Rectal smooth muscle tissue (tissue), 1 donor: ENCODE measurements around the gene B3GALT5.
A peak's percentile ranks its signal among the peaks of the same experiment; 100 is the strongest.
"Not testable (repeated sequence)": the region's sequence is repeated elsewhere in the genome, so short reads cannot be mapped to it uniquely, and the experiment has no call there.

Source experiments
- H3K27ac ChIP-seq: one replicate; pipeline ENCODE4 v1.7.0; 2013; ENCODE audit warnings: low read depth, low read length, inconsistent platforms
- H3K27me3 ChIP-seq: one replicate; pipeline ENCODE4 v1.7.0; 2013; ENCODE audit warnings: low read length; ENCODE audit not compliant: control insufficient read depth, insufficient read depth
- H3K36me3 ChIP-seq: one replicate; pipeline ENCODE4 v1.7.0; 2013; ENCODE audit warnings: low read length; ENCODE audit not compliant: control insufficient read depth, insufficient read depth
- H3K4me1 ChIP-seq: one replicate; pipeline ENCODE4 v1.7.0; 2013; ENCODE audit warnings: low read length; ENCODE audit not compliant: control insufficient read depth, insufficient read depth
- H3K4me3 ChIP-seq: one replicate; pipeline ENCODE4 v1.7.0; 2013; ENCODE audit warnings: low read length
- H3K9ac ChIP-seq: one replicate; pipeline ENCODE4 v1.7.0; 2013; ENCODE audit warnings: low read length

The B3GALT5 gene, protein sequence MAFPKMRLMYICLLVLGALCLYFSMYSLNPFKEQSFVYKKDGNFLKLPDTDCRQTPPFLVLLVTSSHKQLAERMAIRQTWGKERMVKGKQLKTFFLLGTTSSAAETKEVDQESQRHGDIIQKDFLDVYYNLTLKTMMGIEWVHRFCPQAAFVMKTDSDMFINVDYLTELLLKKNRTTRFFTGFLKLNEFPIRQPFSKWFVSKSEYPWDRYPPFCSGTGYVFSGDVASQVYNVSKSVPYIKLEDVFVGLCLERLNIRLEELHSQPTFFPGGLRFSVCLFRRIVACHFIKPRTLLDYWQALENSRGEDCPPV

DNA sequence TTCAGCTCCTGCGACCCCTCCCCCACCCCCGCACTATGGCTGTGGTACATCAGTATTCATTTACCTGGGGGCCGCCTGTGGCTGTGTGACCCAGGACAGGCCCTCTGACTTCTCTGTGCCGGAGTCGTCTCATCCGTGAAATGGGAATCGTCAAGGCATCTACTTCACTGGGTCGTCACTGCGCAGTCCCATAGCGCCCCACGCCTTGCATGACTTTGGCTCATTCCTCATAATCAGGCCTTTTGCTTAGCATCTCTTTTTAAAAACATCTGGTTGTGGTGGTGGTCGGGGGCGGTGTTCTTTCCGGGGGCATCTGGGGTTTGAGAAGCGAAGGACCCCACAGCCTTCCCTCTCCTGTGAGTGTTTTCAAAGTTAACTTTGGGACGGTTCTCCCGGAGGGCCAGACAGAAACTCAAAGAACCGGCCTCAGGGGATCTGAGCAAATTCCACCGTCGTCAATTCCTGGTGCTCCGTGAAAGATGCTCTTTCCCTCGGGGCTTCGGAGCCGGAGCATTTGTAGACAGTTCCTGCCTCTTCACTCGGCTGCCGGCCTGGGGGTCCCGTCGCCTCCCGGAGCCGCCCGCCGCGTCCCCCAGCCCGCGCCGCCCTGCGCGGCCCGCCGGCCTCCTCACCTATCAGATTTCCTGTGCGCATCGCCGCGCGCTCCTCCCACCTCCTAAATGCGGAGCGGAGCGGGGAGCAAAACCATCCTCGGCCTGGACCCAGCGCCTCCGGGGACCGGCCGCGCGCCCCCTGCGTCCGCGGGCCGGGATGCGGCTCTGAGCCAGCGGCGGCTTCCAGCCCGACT, at the start of gene B3GALT5:
B3GALT5 (plus strand) TSS at position 708 of the 808 bp plus-strand sequence. CDS start 47,620 bp downstream, outside the sequence.
- Histone ChIP-seq H3K9ac (no peak within 1 kb of the TSS), H3K36me3 (no peaks in the 10 kb centered on the region), H3K4me3 (peak within 1 kb of the TSS; percentile 43), H3K27ac (no peak within 1 kb of the TSS), H3K4me1 (no peaks in the 10 kb centered on the region), H3K27me3 (no peaks in the 10 kb centered on the region)

DNA sequence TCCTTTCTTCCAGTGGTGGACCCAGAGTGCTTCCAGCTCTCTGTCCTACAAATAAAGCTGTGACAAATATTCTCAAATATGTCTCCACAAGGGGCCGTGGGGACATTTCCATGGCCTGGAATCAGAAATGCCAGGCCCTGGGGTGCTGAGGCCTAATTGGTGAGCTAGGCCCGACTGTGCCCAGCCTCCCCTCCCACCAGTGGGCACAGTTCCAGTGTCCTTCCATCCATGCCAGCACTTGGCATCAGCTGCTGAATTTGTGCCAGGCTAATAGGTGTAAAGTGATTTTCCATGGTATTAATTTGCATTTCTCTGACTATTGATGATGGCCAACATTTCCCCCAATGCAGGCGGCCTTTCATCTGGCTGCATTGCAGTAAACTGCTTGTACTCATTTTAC, 48.5 kb upstream of the B3GALT5 start:
- no peak overlapping the region for H3K27ac ChIP-seq
- H3K4me1 ChIP-seq, result no peaks in the 10 kb centered on the region

DNA sequence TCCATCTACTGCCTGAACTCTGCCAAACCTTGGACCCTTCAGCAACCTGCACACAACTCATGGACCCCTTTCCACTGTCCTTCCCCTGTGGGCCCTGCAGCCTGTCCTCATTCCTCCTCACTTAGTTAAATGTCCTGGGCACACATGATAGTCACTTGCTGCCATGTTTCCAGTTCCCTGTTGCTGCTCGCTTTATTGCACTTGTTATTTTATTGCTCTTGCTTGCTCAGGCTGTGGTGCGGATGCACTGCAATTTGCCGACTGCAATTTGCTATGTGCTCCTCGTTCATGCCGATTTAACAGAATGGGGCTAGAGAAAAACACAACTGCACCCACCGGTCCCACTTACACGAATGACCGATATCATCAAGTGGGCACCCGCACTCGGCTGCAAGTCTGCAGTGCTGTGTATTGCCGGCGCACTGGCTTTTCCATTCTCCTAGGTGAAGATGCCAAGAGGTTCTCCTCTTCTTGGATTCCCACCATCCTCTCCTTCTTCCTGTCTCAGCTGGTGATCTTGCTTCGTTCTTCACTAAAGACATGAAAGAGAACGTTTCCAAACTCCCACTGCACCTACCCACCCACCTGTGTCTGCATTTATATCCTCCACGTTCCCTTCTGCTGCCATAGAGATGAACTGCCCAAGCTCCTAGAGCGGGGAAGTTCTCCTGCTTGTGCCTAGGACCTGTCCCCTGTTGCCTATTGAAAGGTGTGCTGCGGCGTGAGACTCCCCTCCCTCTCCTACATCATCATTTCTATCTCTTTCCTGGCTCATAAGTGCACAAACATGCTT, 45.4 kb upstream of the B3GALT5 start:
- H3K27me3 ChIP-seq, result no peaks in the 10 kb centered on the region
- no peak overlapping the region for H3K9ac ChIP-seq
- H3K27ac ChIP-seq, result no peak overlapping the region

More for the DNA sequence above, 48.5 kb upstream of the B3GALT5 start:
- H3K27me3 ChIP-seq, result no peaks in the 10 kb centered on the region
- H3K4me3 ChIP-seq, result no peak overlapping the region
- H3K36me3 ChIP-seq, result no peaks in the 10 kb centered on the region
- H3K9ac ChIP-seq, result no peak overlapping the region

DNA sequence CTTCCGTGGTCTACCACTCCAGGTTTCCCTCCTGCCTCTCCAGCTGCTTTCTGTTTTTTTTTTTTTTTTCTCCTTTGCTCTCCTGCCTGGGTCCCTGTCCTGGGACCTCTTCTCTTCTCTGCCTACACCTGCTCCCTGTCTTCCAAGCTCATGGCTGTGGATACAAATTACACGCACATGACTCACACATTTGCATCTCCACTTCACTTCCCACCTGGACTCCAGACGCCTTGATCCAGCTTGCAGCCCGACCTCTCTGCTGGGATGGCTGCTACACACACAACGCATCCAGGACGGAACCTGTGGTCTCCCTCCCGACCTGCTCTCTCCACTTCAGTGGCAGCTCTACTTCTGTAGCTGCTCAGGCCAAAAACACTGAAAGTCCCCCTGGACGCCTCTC, 44.4 kb upstream of the B3GALT5 start:
- Histone ChIP-seq H3K4me3 (no peak overlapping the region), H3K9ac (no peak overlapping the region), H3K4me1 (no peaks in the 10 kb centered on the region), H3K27ac (no peak overlapping the region), H3K36me3 (no peaks in the 10 kb centered on the region), H3K27me3 (no peaks in the 10 kb centered on the region)

More for the DNA sequence above, 45.4 kb upstream of the B3GALT5 start:
- no peaks in the 10 kb centered on the region for H3K4me1 ChIP-seq
- no peak overlapping the region for H3K4me3 ChIP-seq
- no peaks in the 10 kb centered on the region for H3K36me3 ChIP-seq

DNA sequence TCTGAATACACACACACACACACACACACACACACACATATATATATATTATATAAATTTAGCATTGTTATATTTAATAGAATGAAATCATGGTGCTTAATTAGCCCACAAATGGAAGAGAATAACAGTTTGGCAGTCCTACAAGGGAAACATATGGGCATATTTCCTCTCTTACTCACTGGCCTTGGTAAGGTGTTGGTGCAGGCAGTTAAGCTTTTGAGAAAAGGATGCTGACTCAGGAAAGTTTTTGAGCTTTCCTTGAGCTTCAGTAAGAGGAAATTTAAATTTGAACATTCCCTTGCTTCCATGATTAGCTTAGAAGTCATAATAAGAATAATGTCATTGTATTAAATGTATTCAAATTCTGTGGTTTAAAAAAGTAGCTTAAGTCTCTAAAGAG, 37.0 kb upstream of the B3GALT5 start:
- H3K4me3 ChIP-seq, result no peak overlapping the region
- no peaks in the 10 kb centered on the region for H3K27me3 ChIP-seq
- no peaks in the 10 kb centered on the region for H3K36me3 ChIP-seq
- no peaks in the 10 kb centered on the region for H3K4me1 ChIP-seq
- H3K27ac ChIP-seq, result no peak overlapping the region
- H3K9ac ChIP-seq, result no peak overlapping the region

DNA sequence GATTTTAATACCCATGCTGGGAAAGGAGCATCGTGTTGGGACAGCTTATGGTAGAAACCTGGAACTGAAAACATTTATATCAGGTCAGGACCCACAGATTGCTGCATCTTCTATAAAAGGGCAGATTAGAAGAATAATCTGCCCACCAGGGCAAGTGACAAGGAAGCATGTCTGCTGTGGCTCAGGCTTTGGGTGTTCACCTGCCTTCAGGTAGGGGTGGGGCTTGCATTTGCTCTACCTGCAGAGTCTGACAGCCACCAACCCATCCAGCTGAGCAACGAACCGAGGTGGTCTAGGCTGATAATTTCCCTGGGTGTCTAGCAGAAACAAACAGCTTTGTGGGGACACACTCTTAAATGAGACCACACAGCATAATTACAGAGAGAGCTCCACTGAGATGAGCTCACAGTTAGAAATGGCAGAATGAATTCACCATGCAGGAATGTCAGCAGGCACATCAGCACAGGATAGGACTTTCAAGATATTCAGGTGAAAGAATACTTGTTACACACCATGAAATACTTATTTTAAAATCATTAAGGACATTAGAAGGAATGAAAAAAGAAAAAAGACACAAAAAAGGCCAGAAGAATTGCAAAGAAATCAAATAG, 36.1 kb upstream of the B3GALT5 start:
- H3K4me1 ChIP-seq, result no peaks in the 10 kb centered on the region
- H3K9ac ChIP-seq, result no peak overlapping the region
- H3K27me3 ChIP-seq, result no peaks in the 10 kb centered on the region
- H3K27ac ChIP-seq, result no peak overlapping the region
- H3K4me3 ChIP-seq, result no peak overlapping the region
- H3K36me3 ChIP-seq, result no peaks in the 10 kb centered on the region

DNA sequence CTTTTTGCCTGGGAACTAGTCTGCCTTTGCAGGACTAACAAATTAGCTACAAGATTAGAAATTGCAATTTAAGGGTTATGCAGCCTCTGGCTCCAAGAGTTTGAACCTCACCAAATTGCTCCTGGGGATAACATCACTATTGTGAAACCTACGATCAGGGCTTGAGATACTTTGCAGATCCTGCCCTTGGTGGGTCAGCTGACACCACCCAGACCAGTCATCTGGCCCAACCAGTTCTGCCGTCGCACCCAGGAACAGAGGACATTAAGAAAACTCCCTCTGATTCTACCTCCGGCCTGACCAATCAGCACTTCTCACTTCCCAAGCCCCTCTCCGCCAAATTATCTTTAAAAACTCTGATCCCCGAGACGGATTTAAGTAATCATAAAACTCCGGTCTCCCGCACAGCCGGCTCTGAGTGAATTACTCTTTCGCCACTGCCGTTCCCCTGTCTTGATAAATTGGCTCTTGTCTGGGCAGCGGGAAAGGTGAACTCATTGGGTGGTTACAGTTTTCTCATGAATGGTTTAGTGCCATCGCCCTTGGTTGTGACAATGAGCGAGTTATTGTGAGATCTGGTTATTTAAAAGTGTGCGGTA, 32.9 kb upstream of the B3GALT5 start:
- Histone ChIP-seq H3K36me3 (no peaks in the 10 kb centered on the region), H3K9ac (no peak overlapping the region), H3K4me3 (no peak overlapping the region), H3K27me3 (no peaks in the 10 kb centered on the region), H3K27ac (no peak overlapping the region), H3K4me1 (no peaks in the 10 kb centered on the region)

DNA sequence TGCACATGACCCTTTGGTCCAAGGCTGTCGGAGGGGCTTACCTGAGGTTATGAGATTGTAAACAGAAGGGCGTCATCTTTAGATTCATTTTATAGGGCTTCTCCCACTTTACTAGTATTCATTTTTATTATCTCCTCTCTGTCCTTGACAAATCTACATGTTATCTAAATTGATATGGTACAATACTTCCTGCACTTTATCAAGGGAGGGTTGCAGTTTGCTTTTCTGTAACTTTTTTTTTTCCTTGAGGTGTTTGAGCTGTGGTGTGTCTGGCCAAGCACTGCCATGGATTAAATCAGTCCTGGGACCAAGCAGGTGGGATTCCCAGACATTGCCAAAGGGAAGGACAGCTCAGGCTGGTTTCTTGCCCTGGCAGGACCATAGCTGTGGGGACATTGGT, 32.0 kb upstream of the B3GALT5 start:
- Histone ChIP-seq H3K4me3 (no peak overlapping the region), H3K9ac (no peak overlapping the region), H3K36me3 (no peaks in the 10 kb centered on the region), H3K27me3 (no peaks in the 10 kb centered on the region), H3K27ac (no peak overlapping the region), H3K4me1 (no peaks in the 10 kb centered on the region)

DNA sequence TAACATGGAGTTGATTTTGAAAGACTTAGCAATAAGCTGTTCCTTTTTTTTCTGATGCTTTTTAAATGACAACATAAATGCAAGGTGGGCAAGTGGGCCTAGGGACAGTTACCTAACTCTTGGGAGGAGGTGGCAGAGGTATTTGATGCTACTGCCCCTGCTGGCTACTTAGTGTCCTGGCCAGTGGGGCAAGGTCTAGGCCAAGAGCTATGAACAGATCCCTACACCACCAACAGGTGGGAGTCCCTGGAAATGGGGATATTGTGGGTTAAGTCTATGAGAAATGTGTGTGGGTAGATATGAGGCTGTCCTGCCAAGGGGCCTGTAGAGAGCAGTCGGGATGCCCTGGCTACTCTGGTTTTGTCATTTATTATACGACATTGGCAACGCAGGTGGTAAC, 31.3 kb upstream of the B3GALT5 start:
- H3K4me1 ChIP-seq, result no peaks in the 10 kb centered on the region
- no peak overlapping the region for H3K4me3 ChIP-seq
- no peak overlapping the region for H3K27ac ChIP-seq
- no peaks in the 10 kb centered on the region for H3K27me3 ChIP-seq
- H3K36me3 ChIP-seq, result no peaks in the 10 kb centered on the region
- no peak overlapping the region for H3K9ac ChIP-seq

DNA sequence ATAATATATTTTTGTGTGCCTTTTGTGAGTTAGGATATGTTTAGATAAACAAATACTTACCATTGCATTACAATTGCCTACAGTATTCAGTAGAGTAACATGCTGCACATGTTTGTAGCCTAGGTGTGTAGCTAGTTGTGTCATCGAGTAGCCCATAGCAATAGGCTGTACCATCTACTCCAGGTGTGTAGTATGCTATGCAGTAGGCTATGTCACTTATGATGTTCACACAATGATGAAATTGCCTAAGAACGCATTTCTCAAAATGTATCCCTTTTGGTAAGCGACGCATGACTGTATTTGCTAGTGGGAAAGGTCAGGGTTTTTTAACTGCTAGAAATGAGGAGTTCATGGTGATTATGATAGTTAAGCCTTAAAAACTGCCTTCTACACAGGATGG, 30.0 kb upstream of the B3GALT5 start:
- Histone ChIP-seq H3K27me3 (no peaks in the 10 kb centered on the region), H3K36me3 (no peaks in the 10 kb centered on the region), H3K4me1 (no peaks in the 10 kb centered on the region), H3K4me3 (no peak overlapping the region), H3K27ac (no peak overlapping the region), H3K9ac (no peak overlapping the region)

DNA sequence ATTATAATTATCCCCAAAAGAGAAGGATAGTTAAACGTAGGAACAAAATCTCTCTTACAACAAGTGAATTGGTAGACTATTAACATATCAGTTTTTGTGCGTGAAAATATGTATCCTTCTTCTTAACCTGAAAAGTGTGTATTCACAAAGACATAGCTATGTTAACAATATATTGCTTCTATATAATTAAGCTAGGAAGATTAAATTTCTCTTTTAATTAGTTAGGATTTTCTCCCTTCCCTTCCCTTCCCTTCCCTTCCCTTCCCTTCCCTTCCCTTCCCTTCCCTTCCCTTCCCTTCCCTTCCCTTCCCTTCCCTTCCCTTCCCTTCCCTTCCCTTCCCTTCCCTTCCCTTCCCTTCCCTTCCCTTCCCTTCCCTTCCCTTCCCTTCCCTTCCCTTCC, 29.2 kb upstream of the B3GALT5 start:
- not testable (repeated sequence) for H3K36me3 ChIP-seq, H3K27me3 ChIP-seq, H3K4me1 ChIP-seq, H3K27ac ChIP-seq, H3K9ac ChIP-seq, H3K4me3 ChIP-seq

DNA sequence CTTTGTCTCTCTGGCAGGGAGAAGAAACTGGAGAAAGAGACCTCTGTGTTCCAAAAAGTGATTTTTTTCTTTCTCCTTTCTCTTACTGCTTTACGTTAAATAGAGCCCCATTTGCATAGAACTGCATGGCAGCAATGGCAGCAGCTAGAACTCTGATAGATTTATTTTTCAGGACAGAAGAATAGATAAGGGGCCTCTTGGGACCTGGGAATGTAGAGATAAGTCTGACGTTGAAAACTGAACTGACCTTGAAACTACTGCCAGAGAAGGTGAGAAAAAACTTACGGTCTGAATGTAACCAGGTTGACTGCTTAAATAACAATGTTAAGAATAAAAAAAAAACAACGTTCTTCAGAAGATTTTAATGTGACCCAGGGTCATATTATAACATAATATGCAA, 25.4 kb upstream of the B3GALT5 start:
- Histone ChIP-seq H3K27ac (no peak overlapping the region), H3K36me3 (no peaks in the 10 kb centered on the region), H3K4me3 (no peak overlapping the region), H3K27me3 (no peaks in the 10 kb centered on the region), H3K9ac (no peak overlapping the region), H3K4me1 (no peaks in the 10 kb centered on the region)
